ENCODE results near the gene MT1E. TPM values are rescaled to one million over a fixed set of nuclear protein-coding genes. Genes with fewer than 3 reads are reported as not detected.

MT1E gene
- total and polyA plus RNA-seq, 2 of the 13 experiments (the other 11 are each of a cell fraction or from before 2014, with no cell fraction given), result 110 to 1,072 TPM

- peak; percentile 95; the same call in 1 of the 2 replicates for TF ChIP-seq ZFP91 (CRISPR knock-in tag; IDR thresholded peaks at IDR 0.05; ENCODE audit: borderline replicate concordance)
- peak; percentile 90; the same call in 1 of the 2 replicates for TF ChIP-seq BCL3 (CRISPR knock-in tag; IDR thresholded peaks at IDR 0.05)
- peak; percentile 90; the same call in 1 of the 2 replicates for TF ChIP-seq ZFP82 (CRISPR knock-in tag; IDR thresholded peaks at IDR 0.05; ENCODE audit: borderline replicate concordance)
- TF ChIP-seq HNRNPL (IDR thresholded peaks at IDR 0.05; ENCODE audit: low read depth, low read length), result no peak
- TF ChIP-seq ZBTB40 (IDR thresholded peaks at IDR 0.05), result no peak
- peak; percentile 87 for TF ChIP-seq ZBTB40 (CRISPR knock-in tag; IDR thresholded peaks at IDR 0.05)
- TF ChIP-seq RXRA (CRISPR knock-in tag; IDR thresholded peaks at IDR 0.05), result no peak; the same call in 1 of the 2 replicates
- peak; percentile 93 for TF ChIP-seq ZNF564 (CRISPR knock-in tag; IDR thresholded peaks at IDR 0.05)
- TF ChIP-seq EHMT2 (IDR thresholded peaks at IDR 0.05; ENCODE audit: borderline replicate concordance, low read depth, low read length), result no peak
- TF ChIP-seq ZNF891 (CRISPR knock-in tag; IDR thresholded peaks at IDR 0.05), result peak; percentile 82
- TF ChIP-seq ZNF713 (CRISPR knock-in tag; IDR thresholded peaks at IDR 0.05), result no peak
- peak; percentile 96 for TF ChIP-seq NR0B2 (CRISPR knock-in tag; IDR thresholded peaks at IDR 0.05)
- TF ChIP-seq ZNF256 (CRISPR knock-in tag; conservative IDR thresholded peaks at IDR 0.05), result 0 out of 2 replicates have a peak, but pooled peaks have one; percentile 0
- 0 out of 2 replicates have a peak, but pooled peaks have one; percentile 54 for TF ChIP-seq ZNF639 (CRISPR knock-in tag; conservative IDR thresholded peaks at IDR 0.05)
Measured at GRCh38 chr16:56608043-56608875, 17.3 kb upstream of the MT1E start, which contains the start of gene MT2A (continued).

Measured in HepG2 (cell line).